Measurements from ENCODE around the gene BCKDHA. TPM values are rescaled to one million over a fixed set of nuclear protein-coding genes. Genes with fewer than 3 reads are reported as not detected.

BCKDHA gene
- total RNA-seq, 2 donors from 2014 or later = 69.0 to 72.5 TPM

GRCh38 chr19:41420101-41420880 is 22.7 kb downstream of the BCKDHA start:
- Histone ChIP-seq H3K27ac (no peak overlapping the region), H3K9me3 (no peaks in the 10 kb centered on the region), H3K4me3 (no peak overlapping the region), H3K27me3 (replicated peaks; ENCODE audit: insufficient read depth) (no peaks in the 10 kb centered on the region), H3K36me3 (peaks cover 10 to 11% of the 10 kb centered on the region in 2 donors), H3K4me1 (replicated peaks) (no peaks in the 10 kb centered on the region)
- TF ChIP-seq CTCF (IDR thresholded peaks at IDR 0.05) (no peak), POLR2A (IDR thresholded peaks at IDR 0.05) (no peak), POLR2AphosphoS5 (IDR thresholded peaks at IDR 0.05) (no peak)
- DNase-seq (ENCODE audit: low spot score) = no peak
- 77% methylated on average over 8 of the region's 8 CpGs for WGBS
- intact Hi-C loops (cut with DNase I) = no loop called here

- DNase-seq (ENCODE audit: low spot score) = no peak
- WGBS = 83% methylated on average over 6 of the region's 6 CpGs
- Histone ChIP-seq H3K27ac (no peak overlapping the region), H3K36me3 (peaks cover 10 to 11% of the 10 kb centered on the region in 2 donors), H3K9me3 (no peaks in the 10 kb centered on the region), H3K4me3 (no peak overlapping the region), H3K4me1 (replicated peaks) (no peaks in the 10 kb centered on the region), H3K27me3 (replicated peaks; ENCODE audit: insufficient read depth) (no peaks in the 10 kb centered on the region)
- no peak for TF ChIP-seq POLR2AphosphoS5 (IDR thresholded peaks at IDR 0.05)
- TF ChIP-seq POLR2A (IDR thresholded peaks at IDR 0.05) = no peak
- no peak for TF ChIP-seq CTCF (IDR thresholded peaks at IDR 0.05)
- intact Hi-C loops (cut with DNase I) = no loop called here
Observed at GRCh38 chr19:41421314-41421713, 23.7 kb downstream of the BCKDHA start.

- H3K9me3 ChIP-seq = no peaks in the 10 kb centered on the region
- H3K4me3 ChIP-seq = no peak overlapping the region
- H3K36me3 ChIP-seq = peaks cover 10 to 11% of the 10 kb centered on the region in 2 donors
- WGBS = 94% methylated on average over 20 of the region's 20 CpGs
- intact Hi-C loops (cut with DNase I) = no loop called here
- no peak for DNase-seq (ENCODE audit: low spot score)
- TF ChIP-seq POLR2AphosphoS5 (IDR thresholded peaks at IDR 0.05) = no peak
- TF ChIP-seq POLR2A (IDR thresholded peaks at IDR 0.05) = no peak
- TF ChIP-seq CTCF (IDR thresholded peaks at IDR 0.05) = no peak
- no peaks in the 10 kb centered on the region for H3K4me1 ChIP-seq (replicated peaks)
- no peaks in the 10 kb centered on the region for H3K27me3 ChIP-seq (replicated peaks; ENCODE audit: insufficient read depth)
- H3K27ac ChIP-seq = no peak overlapping the region
Observed at GRCh38 chr19:41421973-41422372, 24.4 kb downstream of the BCKDHA start.

- no peak for DNase-seq (ENCODE audit: low spot score)
- no peaks in the 10 kb centered on the region for H3K27me3 ChIP-seq (replicated peaks; ENCODE audit: insufficient read depth)
- no peaks in the 10 kb centered on the region for H3K4me1 ChIP-seq (replicated peaks)
- H3K27ac ChIP-seq = no peak overlapping the region
- no peak overlapping the region for H3K4me3 ChIP-seq
- no peak for TF ChIP-seq CTCF (IDR thresholded peaks at IDR 0.05)
- TF ChIP-seq POLR2A (IDR thresholded peaks at IDR 0.05) = no peak
- WGBS = 75% methylated on average over 18 of the region's 18 CpGs
- peaks cover 10 to 11% of the 10 kb centered on the region in 2 donors for H3K36me3 ChIP-seq
- intact Hi-C loops (cut with DNase I) = no loop called here
- no peaks in the 10 kb centered on the region for H3K9me3 ChIP-seq
Observed at GRCh38 chr19:41422456-41422855, 24.8 kb downstream of the BCKDHA start.

GRCh38 chr19:41422955-41423354 is 25.3 kb downstream of the BCKDHA start:
- Histone ChIP-seq H3K4me3 (no peak overlapping the region), H3K9me3 (no peaks in the 10 kb centered on the region), H3K36me3 (peaks cover 10 to 11% of the 10 kb centered on the region in 2 donors), H3K27me3 (replicated peaks; ENCODE audit: insufficient read depth) (no peaks in the 10 kb centered on the region), H3K27ac (no peak overlapping the region), H3K4me1 (replicated peaks) (peaks cover 2% of the 10 kb centered on the region)
- TF ChIP-seq POLR2AphosphoS5 (IDR thresholded peaks at IDR 0.05) (no peak), POLR2A (IDR thresholded peaks at IDR 0.05) (no peak), CTCF (IDR thresholded peaks at IDR 0.05) (no peak)
- DNase-seq (ENCODE audit: low spot score) = no peak
- 92% methylated on average over 12 of the region's 12 CpGs for WGBS
- intact Hi-C loops (cut with DNase I) = no loop called here

All from prostate gland (tissue), 2 donors.